NT2/D1 (cell line): ENCODE measurements around the gene NYNRIN.

Source experiments
- DNase-seq: peaks from one replicate; pipeline ENCODE4 v3.0.0-alpha.2; 2011; ENCODE audit warnings: low read depth, low spot score
- H3K27me3 ChIP-seq: 2 replicates; pipeline ENCODE4 v1.6.0; 2011; ENCODE audit warnings: mild to moderate bottlenecking; ENCODE audit not compliant: insufficient read length, insufficient read depth
- H3K36me3 ChIP-seq: 2 replicates; pipeline ENCODE4 v1.6.1; 2011; ENCODE audit warnings: mild to moderate bottlenecking, low read length, mixed read lengths; ENCODE audit not compliant: insufficient read depth, insufficient read length
- H3K4me1 ChIP-seq: 2 replicates; pipeline ENCODE4 v1.5.1; 2011; ENCODE audit not compliant: insufficient read depth, insufficient read length
- H3K4me3 ChIP-seq: 2 replicates; pipeline ENCODE4 v1.5.1; 2011; ENCODE audit warnings: low read depth; ENCODE audit not compliant: insufficient read length
- H3K9ac ChIP-seq: 2 replicates; pipeline ENCODE4 v1.6.0; 2011; ENCODE audit warnings: low read depth; ENCODE audit not compliant: insufficient read length
- H3K9me3 ChIP-seq: 2 replicates; pipeline ENCODE4 v1.5.1; 2011; ENCODE audit warnings: mild to moderate bottlenecking, low read length; ENCODE audit not compliant: insufficient read depth
- SUZ12 ChIP-seq: IDR thresholded peaks from 2 replicates; pipeline ENCODE4 v1.6.1; 2011; ENCODE audit not compliant: insufficient read length, insufficient read depth; ENCODE audit errors: extremely low read depth
- YY1 ChIP-seq: IDR thresholded peaks from 2 replicates; pipeline ENCODE4 v1.6.1; 2011; ENCODE audit not compliant: insufficient read length, insufficient read depth
- ZNF274 ChIP-seq: IDR thresholded peaks from 2 replicates; pipeline ENCODE4 v1.6.1; 2011; ENCODE audit warnings: mild to moderate bottlenecking, low read depth, low read length

The NYNRIN gene

DNA sequence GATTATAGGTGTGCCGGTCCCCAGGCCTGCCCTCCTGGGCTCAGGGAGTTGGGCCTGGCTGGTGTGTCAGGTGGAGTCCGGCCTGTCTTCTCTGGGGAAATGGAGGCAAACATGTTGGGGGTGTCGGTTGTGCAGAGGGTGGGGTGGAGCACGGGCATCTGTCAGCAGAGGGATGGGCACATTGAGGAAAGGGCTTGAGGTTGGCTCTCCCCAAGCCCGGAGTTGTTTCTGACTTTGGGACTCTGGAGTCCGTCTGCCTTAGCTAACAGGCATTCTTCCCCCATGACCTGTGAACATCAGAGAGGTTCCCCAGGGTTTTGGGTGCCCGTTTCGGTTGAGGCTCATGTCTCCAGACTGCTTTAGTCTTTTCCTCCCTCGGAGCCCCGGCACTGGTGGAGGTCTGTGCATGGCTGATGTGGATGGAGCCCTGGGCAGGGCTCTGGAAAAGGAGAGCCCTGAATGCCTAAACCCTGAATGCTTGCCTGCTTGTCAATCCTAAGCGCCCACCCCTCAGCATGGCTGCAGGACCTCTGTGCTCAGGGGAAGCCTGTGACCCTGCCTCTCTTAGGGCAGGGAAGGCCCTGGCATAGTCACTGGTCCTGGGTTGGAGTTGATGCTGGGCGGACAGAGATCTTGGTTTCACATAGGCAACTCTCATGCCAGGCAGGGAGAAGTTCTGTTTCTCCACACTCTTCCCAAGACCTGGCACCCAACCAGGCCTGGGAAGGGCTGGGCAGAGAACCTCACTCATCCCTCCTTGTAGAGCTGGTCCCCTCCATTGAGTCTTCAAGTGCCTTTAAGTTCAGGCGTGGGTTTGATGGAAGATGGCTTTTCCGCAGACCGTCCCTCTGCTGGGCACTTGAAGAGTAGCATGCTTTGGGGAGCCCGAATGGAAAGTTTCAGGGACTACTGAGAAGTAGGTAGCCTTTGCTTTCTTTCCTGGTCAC is 12.9 kb downstream of the NYNRIN start:
- Histone ChIP-seq H3K9me3 (no peaks in the 10 kb centered on the region), H3K4me1 (no peaks in the 10 kb centered on the region), H3K4me3 (no peak overlapping the region), H3K9ac (no peak overlapping the region), H3K27me3 (no peaks in the 10 kb centered on the region), H3K36me3 (peaks cover 32% of the 10 kb centered on the region)
- TF ChIP-seq YY1 (no peak), ZNF274 (no peak), SUZ12 (no peak)
- DNase-seq, result no peak

DNA sequence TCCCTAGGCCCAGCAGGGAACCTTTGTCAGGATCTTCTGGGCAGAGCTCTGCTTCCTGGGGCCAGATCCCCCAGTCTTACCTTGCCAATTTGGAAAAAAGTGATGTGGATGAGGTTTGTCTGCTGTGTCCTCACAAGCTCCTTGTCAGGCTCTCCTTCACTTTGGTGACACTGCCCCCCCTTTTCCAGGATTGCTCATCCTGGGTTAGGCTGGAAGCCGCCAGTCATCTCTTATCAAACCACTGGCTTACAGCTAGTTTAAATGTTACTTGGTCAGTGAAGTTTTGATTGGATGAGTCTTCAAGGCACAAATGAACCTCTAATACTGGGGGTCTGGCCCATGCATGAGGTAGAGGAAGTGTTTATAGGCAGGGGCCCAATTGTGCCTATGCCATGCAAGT is 15.3 kb downstream of the NYNRIN start:
- Histone ChIP-seq H3K27me3 (no peaks in the 10 kb centered on the region), H3K9me3 (no peaks in the 10 kb centered on the region), H3K36me3 (peaks cover 20% of the 10 kb centered on the region), H3K4me3 (no peak overlapping the region), H3K4me1 (no peaks in the 10 kb centered on the region), H3K9ac (no peak overlapping the region)
- no peak for TF ChIP-seq ZNF274
- TF ChIP-seq YY1, result no peak
- TF ChIP-seq SUZ12, result no peak
- DNase-seq, result no peak

DNA sequence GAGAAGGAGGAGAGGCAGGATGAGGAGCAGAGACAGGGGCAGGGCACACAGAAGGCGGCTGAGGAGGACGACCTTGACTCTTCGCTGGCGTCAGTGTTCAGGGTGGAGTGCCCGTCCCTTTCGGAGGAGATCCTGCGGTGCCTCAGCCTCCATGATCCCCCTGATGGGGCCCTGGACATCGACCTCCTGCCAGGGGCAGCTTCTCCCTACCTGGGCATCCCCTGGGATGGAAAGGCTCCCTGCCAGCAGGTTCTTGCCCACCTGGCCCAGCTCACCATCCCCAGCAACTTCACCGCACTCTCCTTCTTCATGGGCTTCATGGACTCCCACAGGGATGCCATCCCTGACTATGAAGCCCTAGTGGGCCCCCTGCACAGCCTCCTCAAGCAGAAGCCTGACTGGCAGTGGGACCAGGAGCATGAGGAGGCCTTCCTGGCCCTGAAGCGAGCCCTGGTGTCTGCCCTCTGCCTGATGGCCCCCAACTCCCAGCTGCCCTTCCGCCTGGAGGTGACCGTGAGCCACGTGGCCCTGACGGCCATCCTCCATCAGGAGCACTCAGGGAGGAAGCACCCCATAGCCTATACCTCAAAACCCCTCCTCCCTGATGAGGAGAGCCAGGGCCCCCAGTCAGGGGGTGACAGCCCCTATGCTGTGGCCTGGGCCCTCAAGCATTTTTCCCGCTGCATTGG is 16.1 kb downstream of the NYNRIN start:
- Histone ChIP-seq H3K27me3 (peaks cover under 1% of the 10 kb centered on the region), H3K9ac (no peak overlapping the region), H3K4me1 (no peaks in the 10 kb centered on the region), H3K4me3 (no peak overlapping the region), H3K36me3 (peaks cover 16% of the 10 kb centered on the region), H3K9me3 (no peaks in the 10 kb centered on the region)
- DNase-seq, result no peak
- TF ChIP-seq YY1 (no peak), ZNF274 (no peak), SUZ12 (no peak)

DNA sequence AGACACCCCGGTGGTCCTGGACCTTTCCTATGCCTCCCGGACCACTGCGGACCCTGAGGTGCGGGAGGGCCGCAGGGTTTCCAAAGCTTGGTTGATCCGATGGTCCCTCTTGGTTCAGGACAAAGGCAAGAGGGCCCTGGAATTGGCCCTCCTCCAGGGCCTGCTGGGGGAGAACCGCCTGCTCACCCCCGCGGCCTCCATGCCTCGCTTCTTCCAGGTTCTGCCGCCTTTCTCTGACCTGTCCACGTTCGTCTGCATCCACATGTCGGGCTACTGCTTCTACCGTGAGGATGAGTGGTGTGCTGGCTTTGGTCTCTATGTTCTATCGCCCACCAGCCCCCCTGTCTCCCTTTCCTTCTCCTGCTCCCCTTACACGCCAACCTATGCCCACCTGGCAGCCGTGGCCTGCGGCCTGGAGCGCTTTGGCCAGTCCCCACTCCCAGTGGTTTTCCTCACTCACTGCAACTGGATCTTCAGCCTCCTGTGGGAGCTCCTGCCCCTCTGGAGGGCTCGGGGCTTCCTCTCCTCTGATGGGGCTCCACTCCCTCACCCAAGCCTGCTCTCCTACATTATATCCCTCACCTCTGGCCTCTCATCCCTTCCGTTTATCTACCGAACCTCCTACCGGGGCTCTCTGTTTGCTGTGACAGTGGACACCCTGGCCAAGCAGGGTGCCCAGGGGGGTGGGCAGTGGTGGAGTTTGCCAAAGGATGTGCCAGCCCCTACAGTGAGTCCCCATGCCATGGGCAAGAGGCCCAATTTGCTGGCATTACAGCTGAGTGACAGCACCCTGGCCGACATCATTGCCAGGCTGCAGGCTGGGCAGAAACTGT is 16.8 kb downstream of the NYNRIN start:
- DNase-seq, result no peak
- Histone ChIP-seq H3K9ac (no peak overlapping the region), H3K9me3 (no peaks in the 10 kb centered on the region), H3K4me1 (no peaks in the 10 kb centered on the region), H3K4me3 (no peak overlapping the region), H3K36me3 (peaks cover 16% of the 10 kb centered on the region), H3K27me3 (peaks cover 5% of the 10 kb centered on the region)
- no peak for TF ChIP-seq ZNF274

DNA sequence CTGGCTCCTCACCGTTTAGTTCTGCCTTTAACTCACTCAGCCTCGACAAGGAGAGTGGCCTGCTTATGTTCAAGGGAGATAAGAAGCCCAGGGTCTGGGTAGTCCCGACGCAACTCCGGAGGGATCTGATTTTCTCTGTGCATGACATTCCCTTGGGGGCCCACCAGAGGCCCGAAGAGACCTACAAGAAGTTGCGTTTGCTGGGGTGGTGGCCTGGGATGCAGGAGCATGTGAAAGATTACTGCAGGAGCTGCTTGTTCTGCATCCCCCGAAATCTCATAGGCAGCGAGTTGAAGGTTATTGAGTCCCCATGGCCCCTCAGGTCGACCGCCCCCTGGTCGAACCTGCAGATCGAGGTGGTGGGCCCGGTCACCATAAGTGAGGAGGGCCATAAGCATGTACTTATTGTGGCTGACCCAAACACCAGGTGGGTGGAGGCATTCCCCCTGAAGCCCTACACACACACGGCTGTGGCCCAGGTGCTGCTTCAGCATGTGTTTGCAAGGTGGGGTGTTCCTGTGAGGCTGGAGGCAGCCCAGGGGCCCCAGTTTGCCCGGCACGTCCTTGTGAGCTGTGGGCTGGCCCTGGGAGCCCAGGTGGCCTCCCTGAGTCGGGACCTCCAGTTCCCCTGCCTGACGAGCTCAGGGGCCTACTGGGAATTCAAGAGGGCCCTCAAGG is 17.6 kb downstream of the NYNRIN start:
- H3K4me1 ChIP-seq, result no peaks in the 10 kb centered on the region
- no peak overlapping the region for H3K4me3 ChIP-seq
- TF ChIP-seq YY1, result no peak
- no peak for TF ChIP-seq SUZ12
- TF ChIP-seq ZNF274, result no peak
- no peaks in the 10 kb centered on the region for H3K9me3 ChIP-seq
- peaks cover 5% of the 10 kb centered on the region for H3K27me3 ChIP-seq
- H3K36me3 ChIP-seq, result peaks cover 14% of the 10 kb centered on the region
- no peak overlapping the region for H3K9ac ChIP-seq
- no peak for DNase-seq

DNA sequence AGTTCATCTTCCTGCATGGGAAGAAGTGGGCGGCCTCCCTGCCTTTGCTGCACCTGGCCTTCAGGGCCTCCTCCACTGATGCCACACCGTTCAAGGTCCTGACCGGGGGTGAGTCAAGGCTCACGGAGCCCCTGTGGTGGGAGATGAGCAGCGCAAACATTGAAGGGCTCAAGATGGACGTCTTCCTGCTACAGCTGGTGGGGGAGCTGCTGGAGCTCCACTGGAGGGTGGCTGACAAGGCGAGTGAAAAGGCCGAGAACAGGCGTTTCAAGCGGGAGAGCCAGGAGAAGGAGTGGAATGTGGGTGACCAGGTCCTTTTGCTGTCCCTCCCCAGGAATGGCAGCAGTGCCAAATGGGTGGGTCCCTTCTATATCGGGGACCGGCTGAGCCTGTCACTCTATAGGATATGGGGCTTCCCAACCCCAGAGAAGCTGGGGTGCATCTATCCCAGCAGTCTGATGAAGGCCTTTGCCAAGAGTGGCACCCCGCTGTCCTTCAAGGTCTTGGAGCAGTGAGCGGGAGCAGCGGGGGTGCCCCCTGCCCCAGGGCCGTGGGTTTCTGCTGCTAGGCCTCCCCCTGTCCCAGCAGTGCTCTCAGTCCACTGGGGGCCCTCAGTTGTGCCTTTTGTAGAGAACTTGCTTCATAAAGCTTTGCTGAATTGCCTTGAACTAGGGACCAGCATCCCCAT is 18.3 kb downstream of the NYNRIN start:
- Histone ChIP-seq H3K9ac (no peak overlapping the region), H3K4me3 (no peak overlapping the region)
- TF ChIP-seq ZNF274 (no peak), SUZ12 (no peak), YY1 (no peak)

More for the DNA sequence above, 18.3 kb downstream of the NYNRIN start:
- H3K4me1 ChIP-seq, result no peaks in the 10 kb centered on the region
- peaks cover 5% of the 10 kb centered on the region for H3K27me3 ChIP-seq
- H3K9me3 ChIP-seq, result no peaks in the 10 kb centered on the region
- no peak for DNase-seq
- H3K36me3 ChIP-seq, result peaks cover 12% of the 10 kb centered on the region
